HL-60/S4 treated with phorbol 12-myristate 13-acetate at 8.2 ng/mL for 4 days and 3 days (cell line): ENCODE results near the gene NFATC2IP.

ENCODE experiments used
- in situ Hi-C: fragments of 300-500 bp; cut with MboI; formaldehyde crosslinking; loops from 2 replicates; pipeline ENCODE4 v1.15.0; 2022; ENCODE audit warnings: low sequenced_read_pairs

NFATC2IP gene

DNA sequence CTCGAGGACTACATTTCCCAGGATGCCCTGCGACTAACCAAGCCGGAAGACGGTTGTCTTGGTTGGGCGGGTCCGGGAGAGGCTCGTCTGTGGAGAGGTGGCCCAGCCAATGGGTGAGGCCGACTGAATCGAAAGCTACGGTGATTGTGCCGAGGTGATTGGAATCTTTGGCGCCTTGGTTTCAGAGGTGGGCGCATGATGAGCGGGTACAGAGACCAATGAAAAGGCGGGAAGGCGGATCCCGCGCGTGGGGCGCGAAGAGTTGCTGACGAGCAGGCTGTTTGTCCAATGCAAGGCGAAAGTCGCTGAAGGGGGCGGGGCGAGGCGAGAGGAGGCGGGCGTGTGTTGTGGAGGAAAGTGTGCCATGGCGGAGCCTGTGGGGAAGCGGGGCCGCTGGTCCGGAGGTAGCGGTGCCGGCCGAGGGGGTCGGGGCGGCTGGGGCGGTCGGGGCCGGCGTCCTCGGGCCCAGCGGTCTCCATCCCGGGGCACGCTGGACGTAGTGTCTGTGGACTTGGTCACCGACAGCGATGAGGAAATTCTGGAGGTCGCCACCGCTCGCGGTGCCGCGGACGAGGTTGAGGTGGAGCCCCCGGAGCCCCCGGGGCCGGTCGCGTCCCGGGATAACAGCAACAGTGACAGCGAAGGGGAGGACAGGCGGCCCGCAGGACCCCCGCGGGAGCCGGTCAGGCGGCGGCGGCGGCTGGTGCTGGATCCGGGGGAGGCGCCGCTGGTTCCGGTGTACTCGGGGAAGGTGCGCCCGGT is at the start of gene NFATC2IP:
Gene NFATC2IP, plus strand, starts transcription at position 290 of the 762 bp plus-strand sequence. Its CDS starts 75 bp downstream, at position 365.
- in situ Hi-C loops = no loop called here

DNA sequence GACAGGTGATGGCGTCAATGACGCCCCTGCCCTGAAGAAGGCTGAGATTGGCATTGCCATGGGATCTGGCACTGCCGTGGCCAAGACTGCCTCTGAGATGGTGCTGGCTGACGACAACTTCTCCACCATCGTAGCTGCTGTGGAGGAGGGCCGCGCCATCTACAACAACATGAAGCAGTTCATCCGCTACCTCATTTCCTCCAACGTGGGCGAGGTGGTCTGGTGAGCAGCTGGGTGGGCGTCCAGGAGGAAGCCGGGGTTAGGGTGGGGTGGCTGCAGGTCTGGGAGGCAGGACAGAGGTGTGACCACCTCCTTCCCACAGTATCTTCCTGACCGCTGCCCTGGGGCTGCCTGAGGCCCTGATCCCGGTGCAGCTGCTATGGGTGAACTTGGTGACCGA is 48.9 kb upstream of the NFATC2IP start:
- in situ Hi-C loops = no loop called here

DNA sequence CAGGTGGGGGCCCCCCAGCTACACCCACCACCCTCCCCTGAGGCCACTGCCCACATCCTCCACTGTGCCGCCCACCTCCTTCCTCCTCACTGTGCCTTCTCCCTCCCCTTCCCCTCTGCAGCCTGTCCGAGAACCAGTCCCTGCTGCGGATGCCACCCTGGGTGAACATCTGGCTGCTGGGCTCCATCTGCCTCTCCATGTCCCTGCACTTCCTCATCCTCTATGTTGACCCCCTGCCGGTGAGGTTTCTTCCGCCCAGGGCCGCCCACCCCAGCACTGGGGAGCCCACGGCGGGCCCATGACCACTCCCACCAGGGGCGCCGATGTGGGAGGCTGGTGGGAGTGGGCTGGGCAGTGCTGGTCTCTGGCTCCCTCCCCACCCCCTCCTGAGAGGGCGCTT is 47.8 kb upstream of the NFATC2IP start:
- in situ Hi-C loops = no loop called here

- in situ Hi-C loops = no loop called here
Measured at GRCh38 chr16:28903344-28904042, 47.2 kb upstream of the NFATC2IP start.

DNA sequence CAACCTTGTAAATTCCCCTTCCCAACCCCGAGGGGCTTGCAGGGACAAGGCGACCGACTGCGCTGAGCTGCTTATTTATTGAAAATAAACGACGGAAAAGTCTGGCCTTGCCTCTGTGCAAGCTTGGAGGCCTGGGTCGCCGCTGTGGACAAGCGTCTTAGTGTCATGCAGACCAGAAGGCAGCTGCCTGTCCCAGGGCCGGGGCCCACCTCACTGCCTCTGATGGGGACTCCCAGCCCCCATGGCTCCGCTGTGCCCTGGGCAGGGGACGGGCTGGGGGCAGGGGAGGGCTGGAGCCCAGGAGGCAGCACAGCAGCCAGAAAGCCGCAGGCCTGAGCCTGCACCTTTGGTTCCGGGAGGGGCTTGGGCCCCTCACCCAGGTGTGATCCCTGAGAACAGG is 46.4 kb upstream of the NFATC2IP start:
- in situ Hi-C loops = no loop called here

GRCh38 chr16:28904828-28905227 is 45.9 kb upstream of the NFATC2IP start:
- in situ Hi-C loops = no loop called here

DNA sequence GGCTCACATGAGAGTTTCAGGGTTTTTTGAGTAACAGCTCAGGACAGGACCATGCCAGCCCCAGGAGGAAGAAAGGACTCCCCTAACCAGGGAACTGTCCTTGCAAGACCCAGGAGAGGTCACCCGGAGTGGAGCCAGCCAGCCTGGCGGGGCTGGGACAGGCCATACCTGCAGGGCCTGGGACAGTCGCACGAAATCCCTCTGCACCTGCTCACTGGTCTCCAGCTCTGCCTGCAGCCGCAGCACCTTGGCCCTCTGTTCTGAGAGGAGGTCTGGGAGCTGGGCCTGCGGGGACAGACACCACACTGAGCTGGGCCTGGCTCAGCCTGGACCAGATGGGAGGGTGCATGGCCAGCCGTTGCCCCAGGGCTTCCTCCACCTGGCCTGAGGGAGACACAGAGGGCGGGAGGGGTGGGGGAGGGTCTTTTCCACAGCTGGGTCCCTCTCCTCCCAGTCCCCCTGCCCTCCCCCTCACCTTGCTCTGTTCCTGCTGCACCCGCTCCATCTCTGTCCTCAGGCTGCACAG is 45.4 kb upstream of the NFATC2IP start:
- in situ Hi-C loops = no loop called here

- in situ Hi-C loops = no loop called here
Measured at GRCh38 chr16:28905800-28906372, 44.9 kb upstream of the NFATC2IP start.

- in situ Hi-C loops = no loop called here
Measured at GRCh38 chr16:28910086-28911031, 40.4 kb upstream of the NFATC2IP start.

DNA sequence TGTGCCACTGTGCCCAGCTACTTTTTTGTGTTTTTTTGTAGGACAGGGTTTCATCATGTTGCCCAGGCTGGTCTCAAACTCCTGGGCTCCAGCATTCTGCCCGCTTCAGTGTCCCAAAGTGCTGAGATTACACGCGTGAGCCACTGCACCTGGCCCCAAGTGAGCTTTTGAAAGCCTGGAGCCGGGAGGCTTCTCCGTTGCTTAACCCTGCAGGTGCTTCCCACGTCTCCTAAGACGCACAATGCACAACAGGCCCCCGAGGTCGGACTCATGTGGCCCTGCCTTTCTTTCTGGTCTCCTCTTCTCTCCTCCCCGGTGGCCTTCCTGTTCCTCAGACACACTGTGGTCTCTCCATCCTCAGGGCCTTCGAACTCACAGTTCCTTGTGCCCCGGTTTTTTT is 38.2 kb upstream of the NFATC2IP start:
- in situ Hi-C loops = no loop called here

DNA sequence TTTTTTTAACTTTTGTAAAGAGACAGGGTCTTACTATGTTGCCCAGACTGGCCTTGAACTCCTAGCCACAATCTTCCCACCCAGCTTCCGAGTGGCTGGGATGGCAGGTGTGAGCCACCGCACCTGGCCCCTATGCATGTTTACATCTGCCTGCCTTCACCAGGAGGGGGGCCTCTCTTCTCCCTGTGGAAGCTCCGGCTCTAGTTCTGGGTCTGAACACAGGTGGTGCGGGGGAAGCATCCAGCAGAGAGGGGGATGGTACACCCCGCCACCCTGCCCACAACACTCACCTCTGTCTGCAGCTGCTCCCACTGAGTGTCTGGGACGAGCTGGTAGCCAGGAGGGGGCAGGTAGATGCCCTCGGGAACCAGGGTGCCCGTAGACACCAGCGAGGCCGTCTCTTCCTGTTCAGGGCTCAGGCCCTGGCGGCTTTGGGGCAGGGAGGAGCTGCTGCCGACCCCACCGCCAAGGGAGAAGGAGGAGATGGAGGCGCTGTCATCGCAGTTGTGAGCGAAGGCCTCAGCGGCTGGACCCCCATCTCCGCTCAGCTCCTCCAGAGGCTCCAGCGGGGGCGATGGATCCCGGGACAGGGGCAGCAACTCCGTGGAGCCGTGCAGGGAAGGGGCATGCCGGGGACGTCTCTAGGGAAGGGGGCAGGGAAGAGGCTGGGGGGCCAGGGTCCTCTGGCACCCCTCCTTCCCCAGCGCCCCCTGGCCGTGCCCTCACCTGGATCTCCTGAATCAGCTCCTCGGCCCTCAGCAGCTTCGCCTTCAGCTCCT is 36.6 kb upstream of the NFATC2IP start:
- in situ Hi-C loops = no loop called here

GRCh38 chr16:28915181-28915580 is 35.6 kb upstream of the NFATC2IP start:
- in situ Hi-C loops = no loop called here

DNA sequence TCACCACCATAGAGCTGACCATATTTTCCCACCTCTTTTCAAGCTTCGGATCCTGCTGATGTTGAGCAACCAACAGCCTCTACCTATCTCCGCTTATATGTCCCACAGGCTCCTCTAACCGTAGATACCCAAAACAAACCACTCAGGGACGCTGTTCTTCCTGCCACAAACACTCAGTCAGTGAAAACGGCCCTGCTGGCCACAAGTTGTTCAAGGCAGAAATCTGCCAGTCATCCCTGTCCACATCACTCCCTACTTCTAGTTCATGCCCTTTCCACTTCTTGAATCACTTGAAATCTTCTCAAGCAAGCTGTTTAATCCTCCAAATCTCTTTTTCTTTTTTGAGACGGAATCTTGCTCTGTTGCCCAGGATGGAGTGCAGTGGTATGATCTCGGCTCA is 33.6 kb upstream of the NFATC2IP start:
- in situ Hi-C loops = no loop called here

- in situ Hi-C loops = no loop called here
Measured at GRCh38 chr16:28918698-28919097, 32.0 kb upstream of the NFATC2IP start.

DNA sequence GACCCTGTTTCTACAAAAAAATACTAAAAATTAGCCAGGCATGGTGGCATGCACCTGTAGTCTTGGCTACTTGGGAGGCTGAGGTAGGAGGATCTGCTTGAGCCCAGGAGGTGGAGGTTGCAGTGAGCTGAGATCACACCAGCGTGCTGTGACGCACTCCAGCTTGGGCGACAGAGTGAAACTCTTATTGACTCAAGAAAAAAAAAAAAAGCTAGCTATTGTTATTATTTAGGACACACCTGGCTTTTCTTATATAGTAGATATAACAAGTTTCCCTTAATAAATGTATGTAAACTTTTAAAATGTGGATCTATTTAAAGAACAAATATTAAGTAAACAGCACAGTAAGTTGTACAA is 27.5 kb upstream of the NFATC2IP start:
- in situ Hi-C loops = no loop called here

DNA sequence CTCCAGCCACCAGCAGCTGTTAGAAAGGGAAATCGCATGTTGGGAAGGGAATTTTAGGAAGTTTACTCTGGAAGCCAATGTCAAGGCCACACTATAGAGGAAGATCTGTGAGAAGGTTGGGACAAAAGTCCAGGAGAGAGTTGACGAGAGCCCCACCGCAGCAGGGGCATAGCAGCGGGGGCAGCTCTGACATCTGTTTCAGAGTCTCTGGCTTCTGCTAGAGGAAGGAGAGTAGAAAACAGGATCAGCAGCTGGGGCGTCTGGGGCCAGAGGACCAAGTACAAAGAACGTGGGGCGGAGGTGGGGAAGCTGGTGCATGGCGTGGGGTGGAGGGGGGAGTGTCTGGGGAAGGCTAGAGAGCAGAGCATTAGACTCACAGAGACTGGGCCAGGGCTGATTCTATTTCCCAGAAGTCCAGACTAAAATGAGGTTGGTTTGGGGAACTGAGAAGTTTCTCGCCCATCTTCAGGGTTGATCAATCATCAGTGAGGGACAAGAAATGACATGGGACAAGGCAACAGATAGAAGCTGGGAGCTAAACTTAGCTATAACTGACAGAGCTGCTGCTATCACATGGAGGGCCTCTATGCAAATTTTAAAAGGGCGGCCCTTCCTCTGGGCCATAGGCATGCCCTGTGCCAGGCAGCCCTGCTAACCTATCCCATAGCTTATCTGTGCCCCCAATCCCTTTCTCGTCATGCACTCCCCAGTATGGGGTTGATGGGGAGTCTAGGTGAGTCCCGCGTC is 26.9 kb upstream of the NFATC2IP start:
- in situ Hi-C loops = no loop called here

GRCh38 chr16:28924399-28924761 is 26.4 kb upstream of the NFATC2IP start:
- in situ Hi-C loops = no loop called here

- in situ Hi-C loops = no loop called here
Measured at GRCh38 chr16:28924762-28925385, 25.9 kb upstream of the NFATC2IP start, which contains the start of gene RABEP2. Gene RABEP2, minus strand, starts transcription at chr16:28925238. Its CDS starts 75 bp downstream, at chr16:28925163.
